Ovary (tissue), 9 donors: ENCODE results near the gene SRRM5. TPM values are rescaled to one million over a fixed set of nuclear protein-coding genes. Genes with fewer than 3 reads are reported as not detected.

ENCODE experiments used
- DNase-seq, 5 donors: peaks; one replicate each; pipeline ENCODE4 v3.0.0-alpha.2; 2019 to 2020
- H3K27ac ChIP-seq, 2 donors: fragments of 200-600 bp; one replicate each; pipeline versions ENCODE4 v1.5.1 to v1.8.0; 2019 to 2022
- H3K27me3 ChIP-seq: fragments of 200-600 bp; one replicate; pipeline ENCODE4 v1.8.0; 2022
- H3K36me3 ChIP-seq: fragments of 200-600 bp; sonication (generic); one replicate; pipeline ENCODE4 v1.5.1; 2019
- H3K4me1 ChIP-seq: one replicate; pipeline ENCODE4 v1.8.1; 2013; ENCODE audit warnings: mild to moderate bottlenecking, moderate library complexity; ENCODE audit not compliant: insufficient read depth
- H3K4me3 ChIP-seq: fragments of 200-600 bp; sonication (generic); one replicate; pipeline ENCODE4 v1.5.1; 2017
- H3K9me3 ChIP-seq, 2 donors: fragments of 200-600 bp in 1 of 2; sonication (generic) in 1 of 2; one replicate each; pipeline versions ENCODE4 v1.5.1 to v1.8.1; 2013 to 2019; ENCODE audit warnings: mild to moderate bottlenecking in 1 of 2, moderate library complexity in 1 of 2
- CTCF ChIP-seq, 3 donors: fragments of 450-650 bp in 2 of 3; fragments of 200-600 bp in 1 of 3; IDR thresholded peaks; one replicate each; pipeline versions ENCODE4 v1.5.1 to v1.8.0; 2016 to 2022; ENCODE audit warnings: antibody characterized with exemption in 3 of 3, mild to moderate bottlenecking in 1 of 3
- EP300 ChIP-seq: sonication (generic); formaldehyde crosslinking; IDR thresholded peaks from one replicate; pipeline ENCODE4 v1.6.1; 2017; ENCODE audit warnings: antibody characterized with exemption
- POLR2A ChIP-seq: fragments of 450-650 bp; IDR thresholded peaks from one replicate; pipeline ENCODE4 v1.6.1; 2017; ENCODE audit warnings: antibody characterized with exemption, mild to moderate bottlenecking, moderate library complexity
- WGBS, 3 donors: extraction: QIAGEN DNeasy Blood & Tissue Kit in 1 of 3; methylation state at CpG; one replicate each; pipeline versions ENCODE4 v1.1.5 to v1.1.7; 2013 to 2017; 5-methylcytosine and 5-hydroxymethylcytosine counted together
- intact Hi-C, 4 donors: fragments of 100-400 bp; cut with DNase I; formaldehyde crosslinking; loops; one replicate each; pipeline versions ENCODE4 v1.11.0 to v1.15.1; 2022 to 2023
- polyA plus RNA-seq, 2 donors: library from polyadenylated mRNA; stranded (reverse); fragments of 200-250 nt in 1 of 2; fragments of 350-450 nt in 1 of 2; fragmentation: Illumina TruSeq in 1 of 2; extraction: RNeasy Lipid Tissue Mini Kit (QIAGEN cat#74804) in 1 of 2; gene quantifications; one replicate each; pipeline ENCODE4 v1.2.3, GENCODE V29; 2013 to 2014
- total RNA-seq, 7 donors: library from RNA; depleted of rRNA in 2 of 7; stranded (reverse); fragments of >200 nt in 2 of 7; fragmentation: NEBNext Ultra II Directional in 3 of 7; extraction: Animal tissue kit (Norgen Biotek cat#: 25700) in 3 of 7; gene quantifications; one replicate each; pipeline versions ENCODE4 v1.1.0 to v1.2.4, GENCODE V29; 2016 to 2023
- donor health status: DM: no; HTN: no; CAD: no; lungs with moderate emphysema.
- donor health status: DM: no; HTN: no; CAD: no.
- donor health status: Bipolar disorder and iron deficiency.
- donor health status: DM: yes; HTN: yes; CAD: no.
- donor health status: DM: no; HTN: no; CAD: no.
- donor health status: DM: yes; HTN: yes; CAD: no.

Gene SRRM5
- total and polyA plus RNA-seq, 9 donors = 0.10 to 0.73 (median 0.33) TPM

DNA sequence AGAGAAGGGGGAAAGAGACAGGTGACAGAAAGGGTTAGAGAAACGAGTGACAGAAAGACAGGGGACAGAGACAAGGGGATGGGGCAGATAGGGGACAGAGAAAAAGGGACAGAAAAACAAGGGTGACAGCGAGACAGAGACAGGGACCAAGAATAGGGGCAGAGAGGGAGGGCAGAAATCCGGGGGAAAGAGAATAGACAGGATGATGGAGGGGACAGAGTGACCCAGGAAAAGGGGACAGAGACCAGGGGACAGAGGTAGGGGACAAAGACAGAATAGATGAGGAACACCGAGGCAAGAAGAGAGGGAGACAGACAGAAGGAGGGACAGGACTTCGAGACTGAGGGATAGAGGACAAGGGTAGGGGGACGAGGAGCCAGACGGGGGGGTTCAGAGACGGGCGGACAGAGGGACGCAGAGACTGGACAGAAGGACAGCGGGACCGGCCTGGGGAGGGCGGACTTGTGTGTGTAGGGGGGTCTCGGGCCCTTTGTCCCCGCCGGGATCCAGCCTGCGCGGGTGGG is 27.2 kb downstream of the SRRM5 start:
- H3K27ac ChIP-seq = peak overlapping the region in 1 of 2 donors; percentile 69
- intact Hi-C loops = no loop called here
- no peak for DNase-seq
- no peaks in the 10 kb centered on the region for H3K9me3 ChIP-seq
- no peaks in the 10 kb centered on the region for H3K36me3 ChIP-seq
- peak overlapping the region; percentile 61 for H3K4me3 ChIP-seq
- TF ChIP-seq CTCF (IDR thresholded peaks at IDR 0.05) = no peak
- TF ChIP-seq POLR2A = no peak
- no peak for TF ChIP-seq EP300
- 10 to 15% (median 14%) methylated on average over 15 to 18 of the region's 18 CpGs for WGBS, 3 donors
- peaks cover 6% of the 10 kb centered on the region for H3K4me1 ChIP-seq
- H3K27me3 ChIP-seq = no peaks in the 10 kb centered on the region

GRCh38 chr19:43639519-43640423 is 27.9 kb downstream of the SRRM5 start, which contains the start of gene CADM4:
Gene CADM4 (minus strand): TSS chr19:43639850. CDS start chr19:43639790, 60 bp downstream.
- peak; percentile 37 to 65 (median 50) for DNase-seq
- intact Hi-C loops = no loop called here
- TF ChIP-seq POLR2A (no peak), CTCF (IDR thresholded peaks at IDR 0.05) (no peak), EP300 (no peak)
- Histone ChIP-seq H3K36me3 (no peaks in the 10 kb centered on the region), H3K27me3 (no peaks in the 10 kb centered on the region), H3K4me1 (peaks cover 6% of the 10 kb centered on the region), H3K9me3 (no peaks in the 10 kb centered on the region), H3K4me3 (peak within 1 kb of the TSS; percentile 61), H3K27ac (peak within 1 kb of the TSS in 1 of 2 donors; percentile 69)
- WGBS, 3 donors = 0 to 1% (median 1%) methylated on average over 54 to 109 of the region's 110 CpGs

DNA sequence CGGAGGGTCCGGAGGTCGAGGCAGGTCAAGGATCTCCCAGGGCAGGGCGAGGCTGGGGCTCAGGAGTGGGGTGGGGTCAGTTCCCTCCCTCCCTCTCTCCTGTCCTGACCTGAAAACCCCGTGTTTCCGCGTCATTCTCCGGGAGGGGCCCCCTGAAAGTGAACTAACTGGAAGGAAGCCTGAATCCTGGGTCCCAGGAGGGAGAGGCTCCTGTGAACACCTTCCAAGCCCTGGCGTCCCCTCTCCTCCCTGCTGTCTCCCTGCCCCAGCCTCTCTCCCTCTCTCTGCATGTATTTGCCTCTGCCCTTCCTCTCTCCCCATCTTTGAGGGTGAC is 28.5 kb downstream of the SRRM5 start:
- TF ChIP-seq POLR2A (no peak), EP300 (no peak), CTCF (IDR thresholded peaks at IDR 0.05) (no peak)

GRCh38 chr19:43641333-43641732 is 29.4 kb downstream of the SRRM5 start:
- no peaks in the 10 kb centered on the region for H3K36me3 ChIP-seq
- no peak overlapping the region for H3K27ac ChIP-seq
- H3K27me3 ChIP-seq = no peaks in the 10 kb centered on the region
- H3K9me3 ChIP-seq = no peaks in the 10 kb centered on the region
- no peak for DNase-seq
- no peak for TF ChIP-seq POLR2A
- no peak for TF ChIP-seq EP300
- TF ChIP-seq CTCF (IDR thresholded peaks at IDR 0.05) = no peak
- intact Hi-C loops = no loop called here
- H3K4me1 ChIP-seq = peaks cover 6% of the 10 kb centered on the region
- H3K4me3 ChIP-seq = no peak overlapping the region
- 71 to 86% (median 80%) methylated on average over 2 of the region's 2 CpGs for WGBS, 3 donors

More for the DNA sequence above, 28.5 kb downstream of the SRRM5 start:
- Histone ChIP-seq H3K27ac (no peak overlapping the region), H3K4me3 (peak overlapping the region; percentile 61), H3K9me3 (no peaks in the 10 kb centered on the region), H3K27me3 (no peaks in the 10 kb centered on the region), H3K4me1 (peaks cover 6% of the 10 kb centered on the region), H3K36me3 (no peaks in the 10 kb centered on the region)
- WGBS, 3 donors = 1 to 6% (median 5%) methylated on average over 9 of the region's 9 CpGs
- DNase-seq = no peak
- intact Hi-C loops = no loop called here
